ENCODE results near the gene PTPRN2. TPM values are rescaled to one million over a fixed set of nuclear protein-coding genes. Genes with fewer than 3 reads are reported as not detected.
A peak's percentile ranks its signal among the peaks of the same experiment; 100 is the strongest.

Gene PTPRN2
- total and polyA plus RNA-seq, 2 of the 13 experiments (the other 11 are each of a cell fraction or from before 2014, with no cell fraction given): 2.5 to 24.2 TPM

GRCh38 chr7:158581440-158582088, 6.1 kb downstream of the PTPRN2 start (continued):
- peak; percentile 42; the same call in 1 of the 2 replicates for TF ChIP-seq ZNF556 (CRISPR knock-in tag; IDR thresholded peaks at IDR 0.05; ENCODE audit: borderline replicate concordance)
- TF ChIP-seq MED1 (CRISPR knock-in tag; IDR thresholded peaks at IDR 0.05): peak; percentile 92
- peak; percentile 50 for TF ChIP-seq HNF4G (IDR thresholded peaks at IDR 0.05; ENCODE audit: borderline replicate concordance, low read depth, low read length)
- no peak for TF ChIP-seq HNF4G (CRISPR knock-in tag; IDR thresholded peaks at IDR 0.05; ENCODE audit: borderline replicate concordance, low read depth)
- TF ChIP-seq STAT5B (CRISPR knock-in tag; IDR thresholded peaks at IDR 0.05): no peak
- TF ChIP-seq MIER2 (CRISPR knock-in tag; IDR thresholded peaks at IDR 0.05): peak; percentile 77
- TF ChIP-seq HOXA3 (CRISPR knock-in tag; IDR thresholded peaks at IDR 0.05): peak; percentile 63; the same call in 1 of the 2 replicates
- TF ChIP-seq ZNF567 (CRISPR knock-in tag; IDR thresholded peaks at IDR 0.05; ENCODE audit: borderline replicate concordance): no peak
- TF ChIP-seq SMARCC2 (IDR thresholded peaks at IDR 0.05): no peak
- no peak for TF ChIP-seq ZNF160 (CRISPR knock-in tag; IDR thresholded peaks at IDR 0.05)
- TF ChIP-seq FOXO1 (CRISPR knock-in tag; IDR thresholded peaks at IDR 0.05): peak; percentile 75; the same call in 1 of the 2 replicates
- TF ChIP-seq, protein P1, sequence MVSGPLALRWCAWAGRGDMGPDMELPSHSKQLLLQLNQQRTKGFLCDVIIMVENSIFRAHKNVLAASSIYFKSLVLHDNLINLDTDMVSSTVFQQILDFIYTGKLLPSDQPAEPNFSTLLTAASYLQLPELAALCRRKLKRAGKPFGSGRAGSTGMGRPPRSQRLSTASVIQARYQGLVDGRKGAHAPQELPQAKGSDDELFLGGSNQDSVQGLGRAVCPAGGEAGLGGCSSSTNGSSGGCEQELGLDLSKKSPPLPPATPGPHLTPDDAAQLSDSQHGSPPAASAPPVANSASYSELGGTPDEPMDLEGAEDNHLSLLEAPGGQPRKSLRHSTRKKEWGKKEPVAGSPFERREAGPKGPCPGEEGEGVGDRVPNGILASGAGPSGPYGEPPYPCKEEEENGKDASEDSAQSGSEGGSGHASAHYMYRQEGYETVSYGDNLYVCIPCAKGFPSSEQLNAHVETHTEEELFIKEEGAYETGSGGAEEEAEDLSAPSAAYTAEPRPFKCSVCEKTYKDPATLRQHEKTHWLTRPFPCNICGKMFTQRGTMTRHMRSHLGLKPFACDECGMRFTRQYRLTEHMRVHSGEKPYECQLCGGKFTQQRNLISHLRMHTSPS (CRISPR knock-in tag; IDR thresholded peaks at IDR 0.05; ENCODE audit: low read depth): peak; percentile 61; the same call in 1 of the 2 replicates
- peak; percentile 21; the same call in 1 of the 2 replicates for TF ChIP-seq MNT (IDR thresholded peaks at IDR 0.05)
- TF ChIP-seq GATA4 (IDR thresholded peaks at IDR 0.05; ENCODE audit: borderline replicate concordance, low read depth): peak; percentile 50; the same call in 1 of the 2 replicates
- TF ChIP-seq ZMYM2 (CRISPR knock-in tag; IDR thresholded peaks at IDR 0.05): peak; percentile 48
- TF ChIP-seq ZNF292 (CRISPR knock-in tag; IDR thresholded peaks at IDR 0.05; ENCODE audit: borderline replicate concordance, low read depth): peak; percentile 66; the same call in 1 of the 2 replicates
- TF ChIP-seq FOXK1 (CRISPR knock-in tag; IDR thresholded peaks at IDR 0.05; ENCODE audit: borderline replicate concordance, low read depth): peak; percentile 39; the same call in 1 of the 2 replicates
- peak; percentile 91 for TF ChIP-seq FOSL2 (CRISPR knock-in tag; IDR thresholded peaks at IDR 0.05)
- TF ChIP-seq SALL1 (CRISPR knock-in tag; IDR thresholded peaks at IDR 0.05): peak; percentile 70
- peak; percentile 60; the same call in 1 of the 2 replicates for TF ChIP-seq ELF1 (CRISPR knock-in tag; IDR thresholded peaks at IDR 0.05)
- TF ChIP-seq, protein P2, sequence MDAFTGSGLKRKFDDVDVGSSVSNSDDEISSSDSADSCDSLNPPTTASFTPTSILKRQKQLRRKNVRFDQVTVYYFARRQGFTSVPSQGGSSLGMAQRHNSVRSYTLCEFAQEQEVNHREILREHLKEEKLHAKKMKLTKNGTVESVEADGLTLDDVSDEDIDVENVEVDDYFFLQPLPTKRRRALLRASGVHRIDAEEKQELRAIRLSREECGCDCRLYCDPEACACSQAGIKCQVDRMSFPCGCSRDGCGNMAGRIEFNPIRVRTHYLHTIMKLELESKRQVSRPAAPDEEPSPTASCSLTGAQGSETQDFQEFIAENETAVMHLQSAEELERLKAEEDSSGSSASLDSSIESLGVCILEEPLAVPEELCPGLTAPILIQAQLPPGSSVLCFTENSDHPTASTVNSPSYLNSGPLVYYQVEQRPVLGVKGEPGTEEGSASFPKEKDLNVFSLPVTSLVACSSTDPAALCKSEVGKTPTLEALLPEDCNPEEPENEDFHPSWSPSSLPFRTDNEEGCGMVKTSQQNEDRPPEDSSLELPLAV (CRISPR knock-in tag; conservative IDR thresholded peaks at IDR 0.05; ENCODE audit: low read depth): no peak
- TF ChIP-seq KLF16 (CRISPR knock-in tag; IDR thresholded peaks at IDR 0.05): peak in 1 of 2 experiments; percentile 26; a peak in 1 of 4 replicates
- peak; percentile 79 for TF ChIP-seq ZEB1 (IDR thresholded peaks at IDR 0.05; ENCODE audit: insufficient replicate concordance, low read depth)
- TF ChIP-seq HMG20B (CRISPR knock-in tag; conservative IDR thresholded peaks at IDR 0.05): 0 out of 2 replicates have a peak, but pooled peaks have one; percentile 31
- TF ChIP-seq NFIC (IDR thresholded peaks at IDR 0.05; ENCODE audit: low read length): peak; percentile 53; the same call in 1 of the 2 replicates
- TF ChIP-seq TCF7L2 (IDR thresholded peaks at IDR 0.05; ENCODE audit: low read depth, low read length): no peak
- peak; percentile 33; the same call in 1 of the 2 replicates for TF ChIP-seq ZBTB20 (CRISPR knock-in tag; IDR thresholded peaks at IDR 0.05; ENCODE audit: borderline replicate concordance, low read depth)
